Fibroblast of peridontal ligament (primary cell): ENCODE results near the gene DLGAP1.

Experiments used
- DNase-seq: peaks from one replicate; pipeline ENCODE4 v3.0.0-alpha.2; 2010; ENCODE audit errors: extremely low read depth

DLGAP1 gene

DNA sequence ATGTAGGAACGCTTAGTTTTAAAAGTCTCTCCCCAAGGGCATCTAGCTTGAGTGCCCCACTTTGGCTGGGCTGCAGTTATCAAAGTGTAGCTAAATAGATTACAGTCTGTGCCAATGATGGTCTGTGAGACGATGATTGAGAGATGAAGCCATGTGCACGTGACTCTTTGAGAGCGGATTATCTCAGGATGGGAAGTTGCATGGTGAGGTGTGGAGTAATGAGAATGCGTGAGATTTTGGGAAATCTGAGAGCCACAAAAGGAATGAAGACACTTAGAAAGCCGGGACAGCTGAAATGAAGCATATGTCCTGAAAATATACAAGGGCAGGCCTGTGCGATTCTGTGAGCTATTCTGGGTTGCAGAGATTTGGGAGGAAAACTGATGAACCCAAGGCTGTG lies 635.1 kb downstream of the DLGAP1 start:
- DNase-seq = no peak

DNA sequence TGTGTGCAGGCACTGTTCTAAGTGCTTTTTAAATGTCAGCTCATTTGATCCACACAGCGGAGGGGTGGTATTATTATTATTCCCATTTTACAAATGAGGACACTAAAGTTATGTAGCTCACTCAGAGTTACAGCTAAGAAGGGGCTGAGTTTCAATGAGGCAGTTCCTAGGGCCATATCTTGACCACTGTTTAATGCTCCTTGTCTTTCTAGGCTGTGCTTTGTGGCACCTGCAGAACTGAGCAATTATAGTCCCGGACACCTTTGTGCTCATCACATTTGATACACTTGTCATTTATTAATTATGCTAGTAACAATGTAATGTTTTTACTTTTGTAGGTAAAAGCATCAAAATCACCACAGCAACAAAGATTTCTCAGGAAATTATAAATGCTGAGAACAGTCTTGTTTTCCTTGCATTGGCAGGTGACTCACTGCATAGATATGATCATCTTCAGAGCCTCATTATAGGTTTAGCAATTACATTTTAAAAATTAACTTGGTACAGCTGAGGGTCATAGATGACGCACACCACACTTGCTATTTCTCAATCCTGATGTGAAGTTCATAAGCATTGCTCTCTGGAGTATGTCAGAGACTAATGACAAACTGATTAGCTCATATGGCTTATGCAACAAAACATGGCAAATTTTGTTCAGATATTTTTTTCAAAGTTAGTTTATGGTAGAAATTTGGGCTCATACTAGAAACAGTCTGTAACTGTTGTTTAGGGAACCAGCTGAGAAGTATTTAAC lies 638.3 kb downstream of the DLGAP1 start:
- DNase-seq = peak; percentile 98

DNA sequence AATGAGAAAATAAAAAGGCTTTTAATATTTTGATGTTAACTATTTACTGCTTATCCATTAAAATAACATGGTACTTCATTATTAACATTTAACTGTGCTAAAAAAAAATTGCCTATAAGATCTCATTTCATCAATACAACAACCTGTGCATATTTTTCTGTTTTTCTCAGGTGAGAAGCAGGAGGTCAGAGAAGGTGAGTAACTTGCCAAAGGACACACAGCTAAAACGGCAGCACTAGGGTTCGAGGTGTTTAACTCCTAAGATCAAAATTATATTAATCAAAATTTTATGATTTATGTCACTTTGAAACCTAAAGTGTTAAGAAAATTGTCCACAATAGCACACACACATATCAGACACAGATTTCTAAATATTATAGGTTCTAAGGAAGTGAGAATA lies 639.1 kb downstream of the DLGAP1 start:
- DNase-seq = no peak

GRCh38 chr18:3814816-3815215 lies 640.3 kb downstream of the DLGAP1 start:
- peak; percentile 45 for DNase-seq

- DNase-seq = peak; percentile 11
Measured at GRCh38 chr18:3810296-3810695, 644.8 kb downstream of the DLGAP1 start.

DNA sequence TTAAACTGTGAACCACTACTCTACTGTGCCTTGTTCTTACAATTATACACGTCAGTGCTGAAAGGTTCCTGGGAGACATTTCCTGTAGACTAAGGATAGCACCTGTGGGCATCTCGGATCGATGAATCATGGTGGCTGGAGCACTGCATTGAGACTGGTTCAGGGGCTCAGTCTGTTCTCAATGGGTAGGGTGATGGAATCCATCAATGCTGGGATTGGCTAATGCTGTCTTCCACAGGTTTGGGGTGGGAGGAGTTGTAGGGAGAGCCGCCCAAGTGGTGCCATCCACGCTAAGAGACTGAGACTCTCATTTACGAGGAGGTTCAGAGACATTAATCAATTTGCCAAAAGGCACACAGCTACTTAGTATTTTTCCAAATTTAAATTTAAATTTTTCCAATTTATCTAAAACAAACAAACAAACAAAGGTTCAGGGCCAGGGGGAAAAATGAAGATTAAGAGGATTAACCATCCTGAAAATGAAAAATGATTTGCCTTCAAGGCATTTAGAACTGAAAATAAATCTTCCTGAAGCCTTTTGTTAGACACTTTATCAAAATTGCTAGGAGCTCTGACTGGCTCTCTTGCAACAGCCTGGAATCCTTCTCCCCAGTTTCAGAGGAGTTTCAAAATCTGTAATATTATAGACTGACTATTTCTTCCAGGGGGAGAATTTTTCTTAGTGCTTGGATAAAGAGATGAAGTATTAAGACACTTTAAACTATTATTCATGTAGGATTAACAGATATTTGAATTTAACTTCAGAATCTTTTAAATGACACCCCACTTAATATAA lies 645.9 kb downstream of the DLGAP1 start:
- DNase-seq = no peak

- DNase-seq = no peak
Measured at GRCh38 chr18:3806656-3807055, 648.5 kb downstream of the DLGAP1 start.

- no peak for DNase-seq
Measured at GRCh38 chr18:3804336-3804735, 650.8 kb downstream of the DLGAP1 start.

DNA sequence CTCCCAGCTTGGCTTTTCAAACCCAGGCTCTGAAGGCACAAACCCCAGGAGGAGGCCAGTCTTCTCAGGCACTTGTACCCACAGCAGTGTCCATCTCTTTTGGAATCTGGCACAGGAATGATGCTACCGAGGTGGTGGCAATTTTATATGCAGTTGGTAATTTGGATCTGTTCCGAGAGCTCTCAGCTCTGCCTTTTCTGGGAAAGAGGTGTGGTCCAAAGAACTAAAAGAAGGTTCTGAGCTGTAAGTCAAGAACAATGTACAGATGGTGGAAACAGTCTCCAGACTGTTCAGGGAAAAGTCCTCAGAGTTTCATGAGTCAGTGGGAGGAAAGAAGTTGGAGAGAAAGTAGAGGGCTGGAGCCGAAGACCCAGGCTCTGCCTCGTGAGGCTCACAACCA lies 651.8 kb downstream of the DLGAP1 start:
- no peak for DNase-seq

DNA sequence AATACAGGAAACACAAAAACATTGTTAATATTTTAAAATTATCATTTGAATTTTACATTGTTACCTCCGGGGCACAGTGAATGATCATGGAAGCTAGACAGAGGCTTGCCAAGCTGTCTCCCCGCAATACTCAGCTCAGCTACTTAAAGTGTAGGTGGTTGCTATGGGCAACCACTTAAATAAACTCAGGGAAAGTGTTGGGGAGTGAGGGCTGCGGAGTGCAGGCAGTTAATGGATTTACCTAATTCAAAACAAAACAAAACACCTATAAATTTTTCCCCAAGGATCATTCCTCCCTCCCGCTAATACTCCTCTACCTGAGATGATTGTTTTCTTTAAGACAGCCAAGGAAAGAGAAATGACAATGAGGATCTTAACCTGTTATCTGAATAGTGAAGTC lies 655.6 kb downstream of the DLGAP1 start:
- DNase-seq = no peak

- no peak for DNase-seq
Measured at GRCh38 chr18:3798032-3798431, 657.1 kb downstream of the DLGAP1 start.

- no peak for DNase-seq
Measured at GRCh38 chr18:3796434-3796833, 658.7 kb downstream of the DLGAP1 start.

GRCh38 chr18:3794537-3795348 lies 660.4 kb downstream of the DLGAP1 start:
- DNase-seq = peak; percentile 50

GRCh38 chr18:3793545-3793944 lies 661.6 kb downstream of the DLGAP1 start:
- no peak for DNase-seq

DNA sequence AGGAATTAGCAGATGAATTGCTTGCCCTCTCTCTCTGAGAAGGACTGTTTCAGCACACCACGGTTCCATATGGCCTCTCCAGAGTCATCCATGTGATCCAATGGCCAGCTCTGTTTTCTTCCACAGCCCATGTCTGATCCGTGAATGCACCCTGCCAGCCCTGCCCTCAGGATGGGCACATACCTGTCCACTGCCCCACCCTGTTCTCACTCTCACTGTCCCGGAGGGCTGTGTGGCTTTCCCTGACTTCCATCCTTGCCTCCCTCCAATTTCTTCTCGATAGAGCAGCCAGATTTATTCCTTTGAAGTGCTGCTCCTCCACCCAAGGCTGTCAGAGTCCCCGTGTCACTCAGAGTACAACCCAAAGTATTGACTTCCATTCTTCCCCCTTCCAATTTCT lies 662.0 kb downstream of the DLGAP1 start:
- no peak for DNase-seq

- DNase-seq = no peak
Measured at GRCh38 chr18:3792711-3793110, 662.4 kb downstream of the DLGAP1 start.

DNA sequence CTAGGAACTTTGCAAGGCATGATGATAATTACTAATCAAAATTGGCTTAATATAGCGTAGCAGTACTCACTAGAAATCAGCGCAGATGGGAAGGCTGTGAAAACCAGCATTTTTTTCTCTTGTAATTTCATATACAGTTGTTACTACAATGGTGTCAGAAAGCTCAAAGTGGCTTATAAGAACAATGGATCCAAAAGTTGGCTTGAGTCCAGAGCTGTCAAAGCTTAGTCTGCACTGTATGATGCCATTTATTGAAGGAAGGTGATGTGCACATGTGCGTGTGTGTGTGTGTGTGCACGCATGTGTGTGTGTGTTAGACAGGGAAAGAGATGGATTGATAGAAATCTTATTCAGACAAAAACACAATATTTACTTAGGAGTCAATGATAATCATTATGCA lies 663.9 kb downstream of the DLGAP1 start:
- DNase-seq = no peak

GRCh38 chr18:3790703-3791102 lies 664.4 kb downstream of the DLGAP1 start:
- no peak for DNase-seq

DNA sequence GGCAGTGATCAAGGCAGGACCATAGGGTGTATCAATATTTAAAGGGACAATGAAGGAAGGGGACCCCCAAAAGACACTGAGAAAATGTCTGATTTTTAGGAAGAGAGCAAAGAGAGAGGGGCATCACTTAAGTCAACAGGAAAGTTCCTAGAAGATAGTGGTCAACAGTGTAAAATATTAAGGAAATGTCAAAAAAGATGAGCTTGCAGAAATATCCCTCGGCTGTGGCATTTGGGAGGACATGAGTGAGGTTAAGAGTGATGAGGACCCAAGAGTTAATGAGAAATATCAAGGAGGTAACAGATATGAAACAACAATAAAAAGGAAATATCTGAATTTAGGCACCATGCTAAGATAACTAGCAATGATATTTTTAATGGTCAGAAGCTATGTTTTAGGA lies 665.6 kb downstream of the DLGAP1 start:
- DNase-seq = no peak

DNA sequence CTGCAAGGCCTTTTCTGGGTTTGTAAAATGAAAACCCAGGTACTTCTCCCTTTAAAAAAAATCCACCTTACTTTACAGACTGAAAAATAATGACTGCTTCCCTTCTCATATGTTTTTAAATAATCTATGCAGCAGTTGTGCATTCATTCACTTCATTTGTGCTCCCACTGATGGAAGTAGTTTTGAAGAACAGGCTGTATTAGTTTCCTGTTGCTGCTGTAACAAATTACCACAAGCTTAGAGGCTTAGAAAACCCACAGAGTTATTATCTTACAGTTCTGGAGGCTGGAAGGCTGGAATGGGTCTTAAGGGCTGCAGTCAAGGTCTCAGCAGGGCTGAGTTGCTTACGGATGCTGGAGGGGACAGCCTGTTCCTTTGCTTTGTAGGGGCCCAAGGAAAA lies 670.2 kb downstream of the DLGAP1 start:
- no peak for DNase-seq

- DNase-seq = no peak
Measured at GRCh38 chr18:3782901-3783300, 672.2 kb downstream of the DLGAP1 start.

DNA sequence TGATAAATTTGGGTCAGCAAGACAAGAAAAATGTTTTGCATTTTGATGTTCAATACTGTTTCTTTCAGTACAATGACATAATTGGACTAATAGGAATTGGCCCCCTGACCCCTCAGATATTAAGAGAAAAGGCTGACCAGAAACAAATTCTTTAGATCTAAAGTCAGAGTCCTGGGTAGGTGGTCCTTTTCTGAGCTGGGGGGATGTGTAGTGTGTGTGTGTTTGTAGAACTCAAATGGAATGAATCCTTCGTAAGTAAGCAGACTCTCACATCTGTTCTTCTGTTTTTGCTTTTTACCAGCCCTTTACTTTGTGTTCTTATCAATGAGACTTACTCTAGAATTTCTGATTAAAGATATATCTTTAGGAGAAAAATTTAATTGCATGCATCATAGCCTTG lies 677.4 kb downstream of the DLGAP1 start:
- DNase-seq = no peak
